SIG-M5 treated with dmso at 0.1 percent for 504 hours (cell line): Measurements from ENCODE around the gene DGKD.
A peak's percentile ranks its signal among the peaks of the same experiment; 100 is the strongest.

Experiments
- DNase-seq: peaks from one replicate; lab custom pipeline; 2025; ENCODE audit not compliant: unreplicated experiment; lab: John Stamatoyannopoulos, UW

Gene DGKD

GRCh38 chr2:233338812-233339368, 15.4 kb upstream of the DGKD start:
- DNase-seq, result no peak

GRCh38 chr2:233339427-233339826, 14.9 kb upstream of the DGKD start:
- DNase-seq, result peak; percentile 48

- no peak for DNase-seq
Observed at GRCh38 chr2:233341296-233341695, 13.0 kb upstream of the DGKD start.

DNA sequence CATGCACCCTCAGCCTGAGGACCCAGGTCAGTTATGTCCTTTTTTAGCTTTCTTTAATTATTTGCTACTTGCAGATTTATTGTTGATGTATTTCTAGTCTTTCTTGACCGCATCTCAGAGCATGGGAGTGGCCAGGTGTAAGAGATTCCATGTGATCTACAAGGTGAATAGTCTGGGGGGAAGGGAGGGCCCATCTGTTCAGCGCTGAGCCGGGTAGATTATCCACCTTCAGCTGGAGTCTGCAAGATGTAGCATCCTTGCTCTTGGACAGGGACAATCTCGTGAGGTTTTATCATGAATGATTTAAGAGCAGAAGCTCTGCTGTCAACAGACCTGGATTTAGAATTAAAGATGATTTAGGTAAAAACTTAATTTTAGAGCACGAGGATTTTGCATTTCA, 12.0 kb upstream of the DGKD start:
- DNase-seq, result no peak

DNA sequence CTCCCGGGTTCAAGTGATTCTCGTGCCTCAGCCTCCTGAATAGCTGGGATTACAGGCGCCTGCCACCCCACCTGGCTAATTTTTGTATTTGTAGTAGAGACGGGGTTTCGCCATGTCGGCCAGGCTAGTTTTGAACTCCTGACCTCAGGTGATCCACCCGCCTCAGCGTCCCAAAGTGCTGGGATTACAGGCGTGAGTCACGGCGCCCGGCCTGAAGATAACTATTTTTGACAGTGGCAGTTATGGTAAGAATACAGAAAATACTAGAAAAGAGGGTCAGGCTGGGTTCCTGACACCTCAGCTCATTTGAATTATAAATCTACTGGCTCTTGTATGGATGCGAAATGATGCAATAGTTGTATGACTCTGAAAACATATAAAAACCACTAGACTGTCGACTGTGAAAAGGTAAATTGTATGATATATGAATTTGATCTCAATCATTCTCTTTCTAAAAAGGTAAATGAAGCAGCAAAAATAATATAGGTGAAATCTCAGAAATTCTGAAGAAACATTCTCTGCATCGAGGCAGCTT, 11.1 kb upstream of the DGKD start:
- no peak for DNase-seq

DNA sequence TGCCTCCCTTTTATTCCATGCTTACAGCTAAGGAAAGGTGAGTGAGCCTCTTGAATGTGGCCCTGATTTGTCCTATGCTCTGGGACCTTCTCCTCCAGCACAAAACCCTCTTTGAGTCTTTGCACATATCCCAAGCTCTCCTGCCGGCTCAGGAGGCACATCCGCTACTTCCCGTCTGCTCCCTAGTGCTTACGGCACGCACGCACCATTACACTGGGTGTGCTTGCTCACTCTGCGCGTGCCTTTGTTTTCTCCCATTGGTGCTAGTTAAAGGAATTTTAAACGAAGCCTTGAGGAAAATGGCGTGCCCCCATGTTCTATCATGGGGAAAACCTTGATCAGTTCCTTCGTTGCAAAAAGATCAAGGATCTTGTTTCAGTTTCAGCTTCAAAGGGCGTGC, 7.9 kb upstream of the DGKD start:
- DNase-seq, result no peak

GRCh38 chr2:233346930-233347329, 7.4 kb upstream of the DGKD start:
- DNase-seq, result no peak

GRCh38 chr2:233349005-233349998, 5.0 kb upstream of the DGKD start:
- peak; percentile 53 for DNase-seq

DNA sequence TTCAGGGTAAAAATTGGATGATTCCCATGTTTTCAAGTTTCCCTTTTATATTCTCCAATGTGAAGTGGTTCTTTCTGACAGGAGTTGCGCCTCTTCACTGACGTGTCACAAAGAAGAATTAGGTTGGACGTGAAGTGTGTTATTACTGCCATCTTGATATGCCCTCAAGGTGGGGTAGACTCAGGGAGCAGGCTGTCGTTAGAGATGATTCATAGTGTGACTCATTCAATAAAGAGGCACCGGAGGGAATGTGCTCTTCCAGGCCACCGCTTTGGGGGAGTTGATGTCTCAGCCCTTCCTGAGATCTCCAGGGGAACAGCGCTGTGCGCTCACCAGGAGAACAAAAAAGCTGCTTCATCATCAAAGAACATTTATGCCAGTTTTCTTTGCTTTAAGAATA, 3.6 kb upstream of the DGKD start:
- peak; percentile 88 for DNase-seq

DNA sequence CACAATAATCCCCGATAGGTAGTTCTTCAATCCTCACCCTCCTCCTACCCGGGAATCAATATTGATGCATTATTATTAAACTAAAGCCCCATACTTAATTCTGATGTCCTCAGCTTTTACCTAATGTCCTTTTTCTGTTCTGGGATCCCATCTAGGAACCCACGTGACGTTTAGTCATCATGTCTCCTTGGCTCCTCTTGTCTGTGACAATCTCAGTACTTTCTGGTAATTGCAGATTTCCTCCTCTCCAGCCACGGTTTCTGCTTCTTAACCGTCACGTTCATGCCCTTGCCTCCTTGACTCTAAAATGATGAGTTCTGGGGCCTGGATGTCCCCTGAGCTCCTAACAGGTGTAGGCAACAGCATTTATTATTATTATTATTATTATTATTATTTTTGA, 2.9 kb upstream of the DGKD start:
- peak; percentile 75 for DNase-seq

DNA sequence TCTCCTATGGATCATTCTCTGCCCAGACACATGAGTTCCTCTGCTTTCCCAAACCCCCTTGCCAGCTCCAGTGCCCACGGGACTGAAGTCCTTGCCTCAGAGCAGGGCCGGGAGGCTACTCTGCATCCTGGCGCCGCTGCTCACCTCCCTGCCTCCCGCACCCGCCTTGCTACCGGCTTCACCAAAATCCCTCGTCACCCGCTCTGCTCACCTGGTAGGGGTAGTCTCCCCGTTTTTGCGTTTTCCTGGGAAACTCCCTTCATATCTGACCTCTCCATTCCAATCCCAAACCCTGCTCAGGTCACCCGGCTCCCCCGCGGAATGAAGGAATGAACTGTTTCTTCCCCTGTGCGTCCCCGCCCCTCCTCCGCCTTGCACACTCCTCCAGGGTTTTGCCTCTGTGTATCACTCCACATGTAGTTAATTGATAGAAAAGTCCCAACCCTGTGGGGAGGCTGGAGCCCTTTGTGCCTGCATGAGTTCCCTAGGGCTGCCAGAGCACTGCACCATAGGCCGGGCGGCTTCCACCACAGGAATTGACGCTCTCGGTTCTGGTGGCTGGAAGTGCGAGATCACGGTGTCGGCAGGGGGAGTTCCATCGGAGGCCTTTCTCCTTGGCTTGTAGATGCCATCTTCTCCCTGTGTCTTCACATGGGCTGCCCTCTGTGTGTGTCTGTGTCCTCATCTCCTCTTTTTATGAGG, 2.0 kb upstream of the DGKD start:
- no peak for DNase-seq

- no peak for DNase-seq
Observed at GRCh38 chr2:233353101-233353768, 1.1 kb upstream of the DGKD start.

DNA sequence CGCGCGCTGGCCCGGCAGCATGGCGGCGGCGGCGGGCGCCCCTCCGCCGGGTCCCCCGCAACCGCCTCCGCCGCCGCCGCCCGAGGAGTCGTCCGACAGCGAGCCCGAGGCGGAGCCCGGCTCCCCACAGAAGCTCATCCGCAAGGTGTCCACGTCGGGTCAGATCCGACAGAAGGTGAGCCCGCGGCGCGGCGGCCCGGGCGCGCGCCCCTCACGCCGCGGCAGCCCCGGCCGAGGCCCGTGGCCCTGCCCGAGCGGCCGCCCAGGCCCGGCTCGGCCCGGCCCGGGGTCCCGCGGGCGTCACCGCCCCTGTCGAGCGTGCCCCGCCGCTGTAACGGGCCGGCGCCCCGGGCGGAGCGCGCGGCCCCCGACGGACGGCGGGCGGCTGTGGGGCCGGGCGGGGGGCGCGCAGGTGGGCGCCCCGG, 218 bp downstream of the DGKD start:
- no peak for DNase-seq

GRCh38 chr2:233354971-233355574, 779 bp downstream of the DGKD start:
- no peak for DNase-seq

DNA sequence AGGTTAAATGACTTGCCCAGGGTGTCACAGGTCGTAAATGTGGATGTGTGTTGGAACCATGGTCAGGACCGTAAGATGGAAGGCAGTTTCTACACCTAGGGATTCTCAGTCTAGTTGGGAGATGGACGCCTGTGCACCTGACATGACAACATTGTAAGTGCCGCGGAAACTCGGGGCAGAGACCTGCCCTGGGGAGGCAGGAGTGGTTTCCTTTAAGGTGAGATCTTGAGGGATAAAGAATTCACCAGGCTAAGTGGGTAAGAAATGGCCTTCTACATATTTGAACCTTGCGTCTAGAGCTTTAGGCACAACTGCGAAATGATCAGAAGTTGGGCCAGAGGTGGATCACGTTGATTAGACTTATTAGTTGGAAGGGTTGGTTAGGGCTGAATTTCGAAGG, 1.6 kb downstream of the DGKD start:
- DNase-seq, result no peak

- peak; percentile 68 for DNase-seq
Observed at GRCh38 chr2:233356546-233357308, 2.4 kb downstream of the DGKD start.

DNA sequence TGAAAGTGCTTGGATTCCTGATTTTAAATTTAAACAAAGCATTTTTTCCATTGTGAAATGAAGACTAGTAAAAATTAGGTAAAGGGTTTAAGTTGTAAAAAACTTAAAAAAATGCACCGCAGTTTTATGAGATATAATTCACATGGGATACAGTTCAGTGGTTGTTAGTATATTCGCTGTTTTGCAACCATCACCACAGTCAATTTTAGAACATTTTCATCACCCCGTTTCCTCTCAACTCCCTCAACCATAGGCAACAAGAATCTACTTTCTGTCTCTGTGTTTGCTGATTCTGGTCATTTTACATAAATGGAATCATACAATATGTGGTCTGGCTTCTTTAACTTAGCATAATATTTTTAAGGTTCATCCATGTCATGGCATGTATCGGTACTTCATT, 4.0 kb downstream of the DGKD start:
- DNase-seq, result peak; percentile 85

DNA sequence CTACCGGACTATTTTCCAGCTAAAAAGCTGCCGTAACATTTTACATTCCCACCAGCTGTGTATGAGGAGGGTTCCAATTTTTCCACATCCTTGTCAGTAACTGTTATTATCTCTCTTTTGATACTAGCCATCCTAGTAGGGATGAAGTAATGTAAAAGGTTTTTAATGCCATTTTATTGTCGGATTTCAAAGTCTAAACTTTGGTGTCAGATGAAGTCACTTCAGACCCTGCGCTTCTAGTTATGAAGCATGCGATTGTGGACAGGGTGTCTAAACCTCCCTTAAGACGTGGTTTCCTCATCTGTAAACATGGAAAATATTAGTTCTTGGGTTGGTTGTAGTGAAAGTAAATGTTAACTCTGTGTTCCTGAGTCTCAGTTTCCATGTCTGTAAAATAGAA, 4.7 kb downstream of the DGKD start:
- DNase-seq, result peak; percentile 60

- no peak for DNase-seq
Observed at GRCh38 chr2:233359823-233360222, 5.5 kb downstream of the DGKD start.

GRCh38 chr2:233360771-233361176, 6.5 kb downstream of the DGKD start:
- no peak for DNase-seq
